H4 (cell line): ENCODE measurements around the gene LIPK. TPM values are rescaled to one million over a fixed set of nuclear protein-coding genes. Genes with fewer than 3 reads are reported as not detected.
"Not testable (repeated sequence)": the region's sequence is repeated elsewhere in the genome, so short reads cannot be mapped to it uniquely, and the experiment has no call there.

Source experiments
- DNase-seq: peaks from one replicate; pipeline ENCODE4 v3.0.0-alpha.2; 2015; ENCODE audit warnings: low spot score
- total RNA-seq: library from RNA; depleted of rRNA; stranded (reverse); fragments of >200 nt; shearing (Covaris generic); gene quantifications from 2 replicates; pipeline ENCODE4 v1.2.3, GENCODE V29; 2014; rRNA removed

The LIPK gene, protein sequence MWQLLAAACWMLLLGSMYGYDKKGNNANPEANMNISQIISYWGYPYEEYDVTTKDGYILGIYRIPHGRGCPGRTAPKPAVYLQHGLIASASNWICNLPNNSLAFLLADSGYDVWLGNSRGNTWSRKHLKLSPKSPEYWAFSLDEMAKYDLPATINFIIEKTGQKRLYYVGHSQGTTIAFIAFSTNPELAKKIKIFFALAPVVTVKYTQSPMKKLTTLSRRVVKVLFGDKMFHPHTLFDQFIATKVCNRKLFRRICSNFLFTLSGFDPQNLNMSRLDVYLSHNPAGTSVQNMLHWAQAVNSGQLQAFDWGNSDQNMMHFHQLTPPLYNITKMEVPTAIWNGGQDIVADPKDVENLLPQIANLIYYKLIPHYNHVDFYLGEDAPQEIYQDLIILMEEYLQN
- total RNA-seq: not detected in 2 replicates

DNA sequence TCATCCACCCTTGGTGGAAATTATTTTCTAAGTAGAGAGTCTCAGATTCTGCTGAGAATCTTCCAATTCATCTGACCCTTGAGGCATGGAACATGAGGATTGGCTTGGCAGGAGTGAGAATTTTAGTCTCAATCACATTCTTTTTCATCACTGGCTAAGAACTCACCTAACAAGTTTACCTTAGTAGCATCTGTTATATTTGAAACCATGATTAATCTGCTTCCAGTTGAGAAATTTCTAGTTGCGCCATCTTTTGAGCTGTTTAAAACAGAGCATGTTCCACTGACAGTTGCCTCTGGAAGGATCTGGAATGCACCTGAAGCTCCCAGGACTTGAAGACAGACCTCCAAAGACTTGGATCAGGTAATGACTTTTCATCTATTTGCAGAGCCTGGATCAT is at the start of gene LIPK:
LIPK (plus strand) TSS at position 292 of the 400 bp plus-strand sequence. CDS start 18,295 bp downstream, outside the sequence.
- DNase-seq: no peak

DNA sequence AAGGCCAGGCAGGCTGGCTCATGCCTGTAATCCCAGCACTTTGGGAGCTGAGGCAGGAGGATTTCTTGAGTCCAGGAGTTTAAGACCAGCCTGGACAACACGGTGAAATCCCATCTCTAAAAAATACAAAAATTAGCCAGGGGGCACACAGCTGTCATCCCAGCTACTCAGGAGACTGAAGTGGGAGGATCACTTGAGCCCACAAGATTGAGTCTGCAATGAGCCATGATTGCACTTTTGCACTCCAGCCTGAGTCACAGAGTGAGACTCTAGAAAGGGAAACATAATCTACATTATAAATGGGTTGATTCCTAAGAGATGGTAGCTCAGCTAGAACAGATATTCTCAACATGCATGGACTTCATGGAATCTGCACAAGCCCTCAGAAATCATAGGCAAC is 48.1 kb upstream of the LIPK start:
- DNase-seq: no peak

DNA sequence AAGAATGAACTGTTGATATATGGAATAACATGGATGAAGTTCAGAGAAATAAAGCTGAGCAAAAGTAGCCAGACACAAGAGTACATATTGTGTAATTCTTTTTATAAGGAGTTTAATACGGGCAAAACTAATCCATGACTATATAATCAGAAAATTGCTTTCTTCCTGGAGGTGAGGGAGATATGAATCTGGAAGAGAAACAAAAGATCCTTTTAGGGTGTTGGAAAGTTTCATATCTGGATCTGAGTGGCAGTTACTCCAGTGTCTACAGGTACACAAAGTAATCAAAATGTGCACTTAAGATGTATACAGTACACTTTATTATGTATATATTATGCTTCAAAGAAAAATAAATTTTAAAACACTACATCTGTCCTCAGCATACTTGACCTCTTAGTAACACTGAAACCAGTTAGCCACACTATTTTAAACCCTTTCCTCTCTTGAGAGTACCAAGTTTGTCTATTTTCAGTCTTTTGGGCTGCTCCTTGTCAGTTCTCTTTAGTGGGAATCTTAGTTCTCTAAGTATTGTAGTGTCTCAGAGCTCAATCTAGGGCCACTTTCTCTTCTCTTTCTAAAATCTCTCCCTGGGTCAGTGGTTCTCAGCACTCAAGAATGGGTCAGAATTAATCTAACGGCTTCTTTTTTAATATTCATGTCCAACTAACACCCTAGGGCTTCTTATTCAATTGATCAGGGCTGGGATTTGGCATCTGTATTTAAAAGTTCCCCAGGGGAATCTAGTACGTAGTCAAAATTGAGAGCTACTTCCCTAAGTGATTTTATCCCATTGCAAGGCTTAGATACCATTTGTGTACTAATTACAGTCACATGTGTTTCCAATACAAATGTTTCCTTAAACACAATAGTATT is 46.1 kb upstream of the LIPK start:
- DNase-seq: no peak

DNA sequence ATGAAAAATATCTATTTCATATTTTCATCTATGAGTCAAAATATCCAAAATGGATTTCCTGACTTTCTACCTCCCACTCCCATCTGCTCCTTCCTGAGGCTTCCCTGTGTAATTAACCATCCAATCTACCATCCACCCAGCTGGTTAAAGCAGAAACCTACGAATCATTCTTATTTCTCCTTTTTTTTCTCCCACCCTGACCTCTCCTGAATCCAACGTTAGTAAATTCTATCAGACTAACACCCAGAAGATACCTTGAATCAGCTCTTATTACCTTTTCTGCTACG is 45.5 kb upstream of the LIPK start:
- DNase-seq: no peak

DNA sequence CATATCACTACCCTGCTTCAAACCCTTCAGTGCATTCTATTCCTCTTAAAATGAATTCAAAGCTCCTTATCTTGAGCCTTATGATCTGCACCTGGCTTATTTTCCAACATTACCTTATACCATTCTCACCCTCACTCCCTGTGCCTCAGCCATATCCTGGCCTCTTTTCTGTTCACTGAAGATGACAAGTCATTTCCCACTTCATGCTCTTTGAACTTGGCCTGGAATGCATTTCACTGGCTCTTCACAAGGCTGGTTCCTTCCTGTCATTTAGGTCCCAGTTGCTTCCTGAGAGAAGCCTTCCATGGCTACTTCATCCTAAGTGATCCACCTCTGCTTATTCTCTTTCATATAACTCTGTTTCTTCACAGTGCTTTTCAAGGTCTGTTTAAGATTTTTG is 45.0 kb upstream of the LIPK start:
- no peak for DNase-seq

DNA sequence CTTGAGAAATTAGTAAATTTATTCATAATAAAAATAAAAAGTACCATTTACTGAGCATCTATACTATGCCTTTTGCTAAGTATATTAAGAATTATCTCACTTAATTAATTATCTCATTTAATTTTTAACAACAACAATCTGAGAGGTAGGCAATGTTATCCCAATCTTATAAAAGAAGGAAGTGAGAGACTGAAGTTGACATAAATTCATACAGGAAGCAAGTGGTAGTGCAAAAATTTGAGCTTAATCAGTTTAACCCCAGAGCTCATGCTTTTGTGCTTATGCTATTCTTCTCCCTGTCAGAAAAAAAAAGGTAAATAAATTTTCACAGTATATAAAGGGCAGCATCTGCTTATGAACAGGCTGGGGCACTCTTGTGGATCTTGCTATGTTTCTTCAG is 44.5 kb upstream of the LIPK start:
- DNase-seq: no peak

DNA sequence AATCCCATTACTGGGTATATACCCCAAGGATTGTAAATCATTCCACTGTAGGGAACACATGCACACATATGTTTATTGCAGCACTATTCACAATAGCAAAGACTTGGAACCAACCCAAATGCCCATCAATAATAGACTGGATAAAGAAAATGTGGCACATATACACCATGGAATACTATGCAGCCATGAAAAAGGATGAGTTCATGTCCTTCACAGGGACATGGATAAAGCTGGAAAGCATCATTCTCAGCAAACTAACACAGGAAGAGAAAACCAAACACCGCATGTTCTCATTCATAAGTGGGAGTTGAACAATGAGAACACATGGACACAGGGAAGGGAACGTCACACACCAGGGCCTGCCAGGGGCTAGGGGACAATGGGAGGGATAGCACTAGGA is 42.9 kb upstream of the LIPK start:
- not testable (repeated sequence) for DNase-seq

DNA sequence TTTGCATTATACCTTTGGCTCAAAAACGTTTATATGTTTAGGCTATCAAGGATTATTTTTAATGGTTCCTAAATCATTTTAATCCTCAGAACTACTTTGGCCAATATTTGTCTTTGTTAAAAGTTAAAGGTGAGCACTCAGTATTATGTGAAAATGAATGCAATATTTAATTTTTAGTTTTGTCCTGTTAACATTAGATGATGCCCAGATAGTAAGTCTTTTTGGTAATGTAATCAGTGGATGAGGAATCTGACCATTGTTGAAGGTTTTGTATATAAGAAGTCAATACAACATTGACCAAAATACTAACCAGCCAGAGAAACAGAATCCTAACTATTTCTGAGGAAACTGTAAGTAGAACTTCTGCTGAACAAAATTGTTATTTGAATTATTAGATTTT is 41.9 kb upstream of the LIPK start, which contains the start of gene LIPF:
LIPF (plus strand) TSS at position 301 of the 400 bp plus-strand sequence. CDS start 2,856 bp downstream, outside the sequence.
- DNase-seq: no peak

DNA sequence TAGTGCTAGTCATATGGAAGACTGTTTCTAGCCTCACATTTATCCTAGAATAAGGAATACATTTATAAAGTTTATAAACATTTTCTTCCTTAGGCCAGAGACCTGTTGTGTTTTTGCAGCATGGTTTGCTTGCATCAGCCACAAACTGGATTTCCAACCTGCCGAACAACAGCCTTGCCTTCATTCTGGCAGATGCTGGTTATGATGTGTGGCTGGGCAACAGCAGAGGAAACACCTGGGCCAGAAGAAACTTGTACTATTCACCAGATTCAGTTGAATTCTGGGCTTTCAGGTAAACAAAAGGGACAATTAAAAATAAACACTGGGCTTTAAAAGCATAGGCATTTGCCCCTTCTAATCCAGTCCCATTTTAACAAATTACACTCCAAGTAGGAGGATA is 37.6 kb upstream of the LIPK start:
- no peak for DNase-seq

DNA sequence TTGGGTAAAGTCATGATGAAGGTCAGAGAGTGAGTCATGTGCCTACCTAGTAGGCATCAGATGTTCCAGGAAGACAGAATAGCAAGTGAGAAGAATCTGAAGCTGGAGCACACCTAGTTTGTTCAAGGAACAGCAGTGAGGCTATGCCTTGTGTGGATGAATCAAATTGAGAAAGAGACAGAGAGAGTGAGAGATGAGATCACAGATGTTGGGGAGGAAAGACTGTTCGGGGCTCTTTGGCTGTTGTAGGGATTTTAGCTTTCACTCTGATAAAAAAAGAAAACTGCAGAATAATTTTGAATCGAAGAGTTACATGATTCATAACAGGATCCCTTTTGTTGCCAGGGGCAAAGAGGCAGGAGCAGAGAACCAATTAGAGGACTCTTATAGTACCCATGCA is 35.6 kb upstream of the LIPK start:
- DNase-seq: no peak

DNA sequence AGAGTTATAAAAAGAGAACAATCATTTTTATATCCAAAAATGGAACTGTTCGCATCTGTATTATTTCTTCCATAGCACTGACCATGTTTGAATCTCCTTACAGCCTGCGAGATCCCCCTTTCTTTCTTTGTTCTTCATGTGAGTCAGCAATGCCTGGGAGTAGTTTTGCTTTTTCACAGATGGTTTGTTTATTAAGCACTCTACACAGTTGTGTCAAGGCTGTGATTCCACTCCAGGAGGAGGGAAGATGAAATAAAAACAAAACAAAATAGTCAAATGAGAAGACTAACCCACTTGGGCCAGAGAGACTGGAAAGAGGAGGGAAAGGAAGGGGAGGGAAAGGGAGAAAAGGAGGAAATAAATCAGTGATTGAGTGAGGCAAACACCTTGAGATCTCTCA is 34.0 kb upstream of the LIPK start:
- DNase-seq: peak; percentile 63

DNA sequence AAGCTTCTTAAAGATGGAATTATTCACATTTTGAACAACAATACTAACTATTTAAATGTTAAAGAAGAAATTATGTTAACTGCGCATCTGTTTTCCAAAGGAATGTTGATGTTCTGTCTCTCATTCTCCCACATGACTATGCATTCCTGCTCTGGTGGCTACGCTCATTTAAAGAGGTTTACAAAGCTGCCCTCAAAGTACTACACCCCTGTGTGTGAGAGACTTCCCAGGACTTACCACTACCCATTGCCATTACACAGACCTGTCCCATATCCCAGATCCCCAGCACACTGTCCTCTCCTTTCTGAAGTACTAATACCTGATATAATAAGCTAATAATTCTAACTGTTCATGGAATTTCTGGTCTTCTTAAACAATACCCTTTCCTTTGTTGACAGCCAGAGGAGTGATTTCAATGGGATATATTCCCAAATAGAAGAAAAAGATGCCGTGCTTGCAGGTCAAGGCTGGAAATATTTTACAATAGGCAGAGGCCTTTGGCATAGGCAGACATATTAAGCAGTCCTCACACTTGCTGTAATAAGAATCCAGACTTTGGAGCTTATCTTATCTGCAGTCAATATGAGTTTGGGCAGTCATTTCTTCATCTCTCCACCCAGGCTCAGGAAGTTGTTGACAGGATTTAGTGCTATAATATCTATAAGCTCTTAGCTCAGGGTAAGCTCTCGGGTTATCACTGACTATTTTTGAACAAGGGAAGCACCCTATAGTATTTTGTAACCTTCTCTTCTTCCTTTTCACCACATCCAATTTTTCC is 29.6 kb upstream of the LIPK start:
- DNase-seq: no peak

DNA sequence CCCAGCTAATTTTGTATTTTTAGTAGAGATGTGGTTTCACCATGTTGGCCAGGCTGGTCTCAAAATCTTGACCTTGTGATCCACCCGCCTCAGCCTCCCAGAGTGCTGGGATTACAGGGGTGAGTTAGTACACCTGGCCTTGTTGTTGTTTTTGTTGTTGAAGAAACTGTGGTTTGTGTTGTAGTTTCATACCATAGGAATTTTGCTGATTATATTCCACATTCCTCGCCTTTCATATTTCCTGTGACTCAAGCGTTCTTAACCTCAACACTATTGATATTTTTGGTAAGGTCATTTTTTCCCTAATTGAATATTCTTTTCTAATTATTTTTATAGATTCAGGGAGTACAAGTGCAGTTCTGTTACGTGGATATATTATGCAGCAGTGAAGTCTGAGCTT is 25.1 kb upstream of the LIPK start:
- DNase-seq: no peak

DNA sequence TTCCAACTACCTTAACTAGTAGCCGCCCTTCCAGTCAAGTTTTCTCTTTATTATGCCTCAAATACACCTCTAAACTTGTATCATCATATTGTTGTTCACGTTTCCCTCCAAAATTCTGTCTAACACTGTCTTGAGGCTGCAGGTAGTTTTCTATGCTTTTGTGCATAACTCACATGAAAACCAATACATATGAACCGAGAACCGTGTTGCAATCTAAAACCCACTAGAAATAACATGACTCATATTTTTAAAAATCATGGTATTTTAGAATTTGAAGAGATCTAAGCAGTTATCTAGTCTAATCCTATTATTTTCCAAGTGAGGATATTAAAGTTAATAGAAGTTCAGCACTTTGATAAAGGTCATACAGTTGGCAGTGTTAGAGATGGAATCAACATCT is 23.6 kb upstream of the LIPK start:
- DNase-seq: no peak

DNA sequence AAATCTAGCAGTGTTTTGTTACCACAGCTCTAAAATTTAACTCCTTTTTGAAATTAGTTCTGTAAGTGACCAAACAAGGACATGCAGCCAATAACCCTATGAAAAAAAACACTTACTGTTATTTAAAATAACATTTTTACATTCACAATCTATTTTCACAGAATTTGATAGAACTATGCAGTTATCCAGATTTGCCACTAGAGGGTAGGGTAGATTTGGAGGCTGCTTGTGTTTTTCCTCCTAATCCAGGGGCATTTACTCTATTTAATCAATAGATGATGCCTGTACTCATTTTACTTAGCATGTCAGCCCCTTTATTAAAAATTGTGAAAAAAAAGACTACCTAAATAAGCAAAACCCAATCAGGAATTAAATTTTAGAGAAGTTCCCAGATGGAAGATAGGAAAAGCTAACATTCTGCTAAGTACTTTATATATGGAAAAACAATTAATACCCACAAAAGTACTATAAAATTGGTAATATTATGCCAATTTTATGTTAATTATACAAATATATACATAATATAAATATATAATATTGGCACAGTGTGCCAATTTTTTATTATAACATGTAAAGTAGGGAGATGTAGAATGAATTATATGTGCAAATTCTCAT is 18.1 kb upstream of the LIPK start:
- DNase-seq: no peak

DNA sequence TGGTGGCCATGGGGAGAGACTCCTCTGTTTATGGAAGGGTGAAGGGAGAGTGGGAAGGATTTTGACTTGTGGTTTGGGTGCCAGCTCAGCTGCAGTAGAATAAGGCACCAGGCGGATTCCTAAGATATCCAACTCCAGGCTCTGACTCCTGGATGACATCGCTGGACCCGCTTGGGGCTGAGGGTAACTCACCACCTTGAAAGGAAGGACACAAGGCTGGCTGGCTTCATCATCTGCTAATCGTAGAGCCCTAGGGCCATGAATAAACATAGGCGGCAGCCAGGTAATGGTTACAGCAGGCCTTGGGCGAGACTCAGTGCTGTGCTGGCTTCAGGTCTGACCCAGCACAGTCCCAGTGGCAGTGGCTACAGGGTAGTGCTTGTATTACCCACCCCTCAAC is 16.7 kb upstream of the LIPK start:
- peak; percentile 6 for DNase-seq

DNA sequence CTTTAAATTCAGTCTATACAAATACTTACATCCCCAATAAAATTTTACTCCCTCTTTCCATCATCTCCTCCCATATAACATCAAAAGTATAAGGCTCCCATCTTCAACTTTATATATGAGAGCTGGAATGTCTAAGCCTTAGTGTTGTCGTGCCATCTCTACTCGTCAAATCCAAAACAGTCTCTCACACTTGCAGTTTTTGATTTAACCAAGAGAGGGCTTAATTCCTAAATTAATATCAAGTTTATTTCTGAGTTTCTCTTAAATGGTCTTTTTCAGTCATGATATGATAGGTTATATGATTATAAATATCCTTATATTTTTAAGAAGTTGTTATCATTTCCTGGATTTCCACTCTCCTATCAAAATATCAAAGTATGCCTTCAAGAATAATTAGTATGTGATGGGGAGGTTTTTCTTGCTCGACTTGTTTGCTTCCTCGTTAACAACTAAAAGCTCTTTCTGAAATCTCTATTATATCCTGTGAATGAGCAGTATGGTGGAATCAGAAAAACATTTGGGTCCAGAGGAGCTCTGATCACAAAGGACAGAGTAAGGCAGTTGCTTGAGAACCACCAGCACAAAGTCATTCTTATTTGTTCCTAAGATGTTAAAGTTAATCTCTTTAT is 12.5 kb upstream of the LIPK start:
- no peak for DNase-seq

DNA sequence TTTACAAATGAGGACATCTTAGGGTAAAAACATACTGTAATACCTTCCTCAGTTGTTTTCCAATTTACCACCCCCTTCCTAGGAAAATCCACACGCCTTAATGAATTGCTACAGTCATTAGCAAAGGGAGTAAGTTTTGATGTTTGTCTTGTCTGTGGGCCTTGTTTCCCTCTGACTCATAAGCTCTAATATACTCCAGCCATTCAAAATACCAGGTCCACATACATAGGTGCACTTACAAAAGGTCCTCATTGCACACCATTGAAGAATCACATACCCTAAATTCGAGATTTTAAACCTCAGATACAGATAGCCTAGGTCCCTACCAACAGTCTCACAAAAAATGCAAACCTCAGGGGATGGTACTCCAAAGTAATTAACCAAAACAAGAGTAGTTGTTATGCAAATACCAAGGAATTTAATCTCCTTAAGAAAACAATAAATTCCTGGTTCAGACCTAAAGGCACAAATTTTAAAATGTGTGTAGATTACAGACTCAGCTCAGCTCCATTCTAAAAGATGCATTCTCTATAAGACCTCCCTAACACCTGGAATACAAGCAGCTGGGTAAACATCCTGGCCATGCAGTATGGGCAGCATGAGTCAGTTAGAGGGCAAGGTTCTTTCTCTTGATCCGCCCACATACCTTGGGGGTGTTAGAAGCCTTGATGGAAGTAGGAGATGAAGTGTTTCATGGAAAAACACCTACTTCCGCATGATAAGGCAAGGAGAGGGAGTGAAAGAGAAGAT is 3.0 kb upstream of the LIPK start:
- peak; percentile 75 for DNase-seq

DNA sequence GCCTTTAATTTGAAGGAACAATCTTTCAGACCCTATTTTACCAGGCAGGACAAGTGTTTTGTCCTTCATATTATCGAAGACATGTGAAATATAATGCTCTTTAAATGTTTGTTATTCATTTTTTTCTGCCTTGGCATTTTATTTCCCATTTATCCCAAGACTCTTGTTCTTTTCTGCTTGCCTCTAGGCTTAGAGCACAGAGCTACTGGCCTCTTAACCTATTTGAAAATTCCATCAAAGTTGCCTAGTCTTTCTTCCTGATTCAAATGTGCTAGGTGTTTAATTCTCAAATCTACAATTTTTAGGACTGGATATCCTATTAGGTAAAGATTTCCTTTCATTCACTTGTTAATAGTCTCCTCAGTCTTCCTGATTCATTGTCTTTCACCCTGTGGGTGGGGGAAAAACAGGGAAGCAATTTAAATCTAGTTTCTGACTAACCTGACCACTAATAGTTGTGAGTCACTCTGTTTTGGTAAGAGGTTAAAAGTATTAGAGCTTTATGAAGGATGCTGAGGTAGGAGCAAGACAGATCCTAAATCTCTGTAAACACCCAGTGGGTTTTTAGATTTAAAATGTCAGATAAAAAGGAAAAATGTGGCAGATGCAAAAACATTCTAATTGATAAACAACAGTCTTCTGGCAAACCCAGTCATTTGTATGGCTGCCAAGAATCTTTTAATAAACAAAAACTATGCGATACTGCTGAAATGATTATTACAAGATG is 1.5 kb downstream of the LIPK start:
- peak; percentile 87 for DNase-seq

DNA sequence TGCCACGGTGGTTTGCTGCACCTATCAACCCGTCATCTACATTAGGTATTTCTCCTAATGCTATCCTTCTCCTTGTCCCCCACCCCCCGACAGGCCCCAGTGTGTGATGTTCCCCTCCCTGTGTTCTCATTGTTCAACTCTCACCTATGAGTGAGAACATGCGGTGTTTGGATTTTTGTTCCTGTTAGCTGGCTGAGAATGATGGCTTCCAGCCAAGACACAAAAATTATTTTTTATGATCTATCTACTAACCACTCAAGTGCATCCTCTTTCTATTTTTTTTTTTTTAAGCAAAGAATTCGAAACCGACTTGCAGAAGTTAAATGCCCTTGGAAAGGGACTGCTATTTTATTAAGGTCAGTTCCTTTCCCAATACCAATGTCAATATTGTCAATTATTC is 3.3 kb downstream of the LIPK start:
- DNase-seq: not testable (repeated sequence)
